Measurements from ENCODE around the gene PARP12. TPM values are rescaled to one million over a fixed set of nuclear protein-coding genes. Genes with fewer than 3 reads are reported as not detected.

Gene PARP12
- total and polyA plus RNA-seq, 2 of the 8 experiments (the other 6 are each of a cell fraction or from before 2014, with no cell fraction given), result 9.0 to 21.5 TPM

GRCh38 chr7:140042386-140042670 lies 20.4 kb downstream of the PARP12 start (continued):
- no peak for TF ChIP-seq CTBP2 (IDR thresholded peaks at IDR 0.05; ENCODE audit: borderline replicate concordance, insufficient read depth, insufficient read length, low read length)
- TF ChIP-seq EP300 (IDR thresholded peaks at IDR 0.05; ENCODE audit: borderline replicate concordance in 1 of 2, low read depth in 2 of 2, low read length in 2 of 2), result no peak

Data from H1 (cell line).